T-helper 1 cell treated with Interleukin-12 subunit alpha and Interleukin-12 subunit beta and Interleukin-4 antibody, amounts not matched to agents 30 ng/mL and 1 ng/mL, for 36 hours (primary cell): ENCODE results near the gene GNG7. TPM values are rescaled to one million over a fixed set of nuclear protein-coding genes. Genes with fewer than 3 reads are reported as not detected.
"Not testable (repeated sequence)": the region's sequence is repeated elsewhere in the genome, so short reads cannot be mapped to it uniquely, and the experiment has no call there.

Source experiments
- intact Hi-C: fragments of 100-400 bp; cut with micrococcal nuclease; formaldehyde crosslinking; loops from one replicate; pipeline ENCODE4 v1.15.1; 2024
- total RNA-seq: library from RNA; stranded (reverse); gene quantifications from 2 replicates; pipeline ENCODE4 v1.2.3, GENCODE V29; 2022

Gene GNG7
- total RNA-seq, 1 donor from 2014 or later: 0.32 TPM

- intact Hi-C loops: no loop called here
Measured at GRCh38 chr19:2678044-2678671, 24.3 kb downstream of the GNG7 start.

- intact Hi-C loops: no loop called here
Measured at GRCh38 chr19:2676823-2677222, 25.7 kb downstream of the GNG7 start.

GRCh38 chr19:2675892-2676291 is 26.6 kb downstream of the GNG7 start:
- intact Hi-C loops: no loop called here

- intact Hi-C loops: no loop called here
Measured at GRCh38 chr19:2670217-2670616, 32.3 kb downstream of the GNG7 start.

GRCh38 chr19:2668175-2668763 is 34.2 kb downstream of the GNG7 start:
- intact Hi-C loops: no loop called here

- intact Hi-C loops: not testable (repeated sequence)
Measured at GRCh38 chr19:2667349-2667748, 35.1 kb downstream of the GNG7 start.

GRCh38 chr19:2666344-2666994 is 36.0 kb downstream of the GNG7 start:
- intact Hi-C loops: no loop called here

GRCh38 chr19:2665103-2665502 is 37.4 kb downstream of the GNG7 start:
- intact Hi-C loops: no loop called here

- intact Hi-C loops: no loop called here
Measured at GRCh38 chr19:2663920-2664571, 38.4 kb downstream of the GNG7 start.

- intact Hi-C loops: no loop called here
Measured at GRCh38 chr19:2661615-2662014, 40.9 kb downstream of the GNG7 start.

GRCh38 chr19:2659856-2660432 is 42.5 kb downstream of the GNG7 start:
- intact Hi-C loops: no loop called here

GRCh38 chr19:2656533-2656932 is 46.0 kb downstream of the GNG7 start:
- intact Hi-C loops: no loop called here

- intact Hi-C loops: no loop called here
Measured at GRCh38 chr19:2653710-2654707, 48.5 kb downstream of the GNG7 start.

GRCh38 chr19:2653218-2653617 is 49.3 kb downstream of the GNG7 start:
- intact Hi-C loops: no loop called here

GRCh38 chr19:2652504-2653099 is 49.9 kb downstream of the GNG7 start:
- intact Hi-C loops: no loop called here

GRCh38 chr19:2651002-2651733 is 51.3 kb downstream of the GNG7 start:
- intact Hi-C loops: not testable (repeated sequence)

- intact Hi-C loops: no loop called here
Measured at GRCh38 chr19:2650515-2650914, 52.0 kb downstream of the GNG7 start.

GRCh38 chr19:2648528-2648937 is 54.0 kb downstream of the GNG7 start:
- intact Hi-C loops: loop anchor here (1.0 to 10.0 kb wide), 5 partner anchors 101 to 836 kb away; partner anchors contain the start of genes SMIM24, SMIM44 and THOP1

- intact Hi-C loops: loop anchor here (1.0 to 10.0 kb wide), 5 partner anchors 101 to 837 kb away; partner anchors contain the start of genes SMIM24, SMIM44 and THOP1
Measured at GRCh38 chr19:2648099-2648498, 54.4 kb downstream of the GNG7 start.
